Astrocyte (in vitro differentiated cells and primary cell): ENCODE data around the gene PRR5L. TPM values are rescaled to one million over a fixed set of nuclear protein-coding genes. Genes with fewer than 3 reads are reported as not detected.

ENCODE experiments used
- DNase-seq: peaks from one replicate; pipeline ENCODE4 v3.0.0-alpha.2; 2010; ENCODE audit warnings: low read depth
- FAIRE-seq: peaks from 2 replicates; lab custom pipeline; 2011; peaks lifted over from hg19 to GRCh38; lab: Jason Lieb, UNC
- H2AFZ ChIP-seq: 2 replicates; pipeline ENCODE4 v1.6.0; 2012; ENCODE audit warnings: low read depth, low read length, inconsistent platforms
- H3K27ac ChIP-seq: 2 replicates; pipeline ENCODE4 v1.5.1; 2011; ENCODE audit warnings: low read depth, low read length, inconsistent platforms
- H3K27me3 ChIP-seq: 2 replicates; pipeline ENCODE4 v1.6.0; 2011; ENCODE audit warnings: low read length, inconsistent platforms; ENCODE audit not compliant: insufficient read depth
- H3K36me3 ChIP-seq: 2 replicates; pipeline ENCODE4 v1.5.1; 2011; ENCODE audit warnings: low read length, inconsistent platforms; ENCODE audit not compliant: insufficient read depth
- H3K4me1 ChIP-seq: 2 replicates; pipeline ENCODE4 v1.5.1; 2011; ENCODE audit warnings: low read length, inconsistent platforms; ENCODE audit not compliant: insufficient read depth
- H3K4me2 ChIP-seq: 2 replicates; pipeline ENCODE4 v1.6.0; 2012; ENCODE audit warnings: low read length, inconsistent platforms
- H3K4me3 ChIP-seq: 2 replicates; pipeline ENCODE4 v1.5.1; 2011; ENCODE audit warnings: low read depth, mild to moderate bottlenecking, low read length, inconsistent platforms; ENCODE audit not compliant: insufficient read depth
- H3K79me2 ChIP-seq: 2 replicates; pipeline ENCODE4 v1.6.0; 2012; ENCODE audit warnings: mild to moderate bottlenecking, low read length, inconsistent platforms; ENCODE audit not compliant: insufficient read depth
- H3K9ac ChIP-seq: 2 replicates; pipeline ENCODE4 v1.6.0; 2012; ENCODE audit warnings: mild to moderate bottlenecking, low read length, inconsistent platforms
- H3K9me3 ChIP-seq: 2 replicates; pipeline ENCODE4 v1.5.1; 2012; ENCODE audit warnings: low read depth, mild to moderate bottlenecking, low read length, inconsistent platforms; ENCODE audit not compliant: insufficient read depth
- H4K20me1 ChIP-seq: 2 replicates; pipeline ENCODE4 v1.6.0; 2012; ENCODE audit warnings: low read length, inconsistent platforms; ENCODE audit not compliant: insufficient read depth
- H3K27ac Mint-ChIP-seq: one replicate; pipeline ENCODE4 v1.8.0; 2021; ENCODE audit warnings: mild to moderate bottlenecking, mixed read lengths; ENCODE audit not compliant: unreplicated experiment
- H3K27me3 Mint-ChIP-seq: one replicate; pipeline ENCODE4 v1.8.0; 2021; ENCODE audit warnings: low read depth, mixed read lengths; ENCODE audit not compliant: unreplicated experiment
- H3K36me3 Mint-ChIP-seq: one replicate; pipeline ENCODE4 v1.8.0; 2021; ENCODE audit warnings: low read depth, mixed read lengths; ENCODE audit not compliant: unreplicated experiment
- H3K4me1 Mint-ChIP-seq: one replicate; pipeline ENCODE4 v1.8.0; 2021; ENCODE audit warnings: low read depth, mixed read lengths; ENCODE audit not compliant: unreplicated experiment
- H3K4me3 Mint-ChIP-seq: one replicate; pipeline ENCODE4 v1.8.0; 2021; ENCODE audit warnings: mild to moderate bottlenecking, moderate library complexity, mixed read lengths; ENCODE audit not compliant: unreplicated experiment
- H3K9me3 Mint-ChIP-seq: one replicate; pipeline ENCODE4 v1.8.0; 2021; ENCODE audit warnings: mild to moderate bottlenecking, mixed read lengths; ENCODE audit not compliant: unreplicated experiment
- CTCF ChIP-seq: IDR thresholded peaks from 2 replicates; pipeline ENCODE4 v1.5.1; 2011; ENCODE audit warnings: low read depth, mild to moderate bottlenecking, inconsistent platforms, low read length, moderate library complexity; ENCODE audit not compliant: insufficient read depth
- EZH2 ChIP-seq: IDR thresholded peaks from 2 replicates; pipeline ENCODE4 v1.6.1; 2012; ENCODE audit warnings: mild to moderate bottlenecking, low read length, inconsistent platforms; ENCODE audit not compliant: insufficient read depth
- total RNA-seq: library from RNA; stranded (reverse); gene quantifications from 2 replicates; pipeline ENCODE4 v1.2.1, GENCODE V29; 2021

PRR5L gene
- total RNA-seq, 1 donor from 2014 or later: 55.6 TPM

GRCh38 chr11:36380296-36381014 lies 84.4 kb downstream of the PRR5L start:
- Histone ChIP-seq H3K4me1 (peaks cover 9% of the 10 kb centered on the region), H2AFZ (no peak overlapping the region), H4K20me1 (peaks cover 24% of the 10 kb centered on the region), H3K9me3 (no peaks in the 10 kb centered on the region), H3K27me3 (no peaks in the 10 kb centered on the region), H3K9ac (no peak overlapping the region), H3K4me2 (no peak overlapping the region), H3K4me3 (no peak overlapping the region), H3K79me2 (peaks cover 42% of the 10 kb centered on the region), H3K27ac (no peak overlapping the region), H3K36me3 (peaks cover 11% of the 10 kb centered on the region)
- DNase-seq: no peak
- Mint-ChIP-seq H3K4me3 (peak overlapping the region; percentile 91), H3K9me3 (no peaks in the 10 kb centered on the region), H3K27me3 (no peaks in the 10 kb centered on the region), H3K27ac (no peak overlapping the region), H3K36me3 (peaks cover 30% of the 10 kb centered on the region), H3K4me1 (peaks cover 24% of the 10 kb centered on the region)
- TF ChIP-seq CTCF: no peak
- no peak for TF ChIP-seq EZH2
- FAIRE-seq: no peak

- FAIRE-seq: no peak
- TF ChIP-seq CTCF (no peak), EZH2 (no peak)
- H4K20me1 ChIP-seq: peaks cover 30% of the 10 kb centered on the region
- H3K4me2 ChIP-seq: no peak overlapping the region
- Mint-ChIP-seq H3K27me3 (no peaks in the 10 kb centered on the region), H3K4me1 (peaks cover 23% of the 10 kb centered on the region), H3K27ac (no peak overlapping the region), H3K36me3 (peaks cover 35% of the 10 kb centered on the region), H3K4me3 (no peak overlapping the region), H3K9me3 (no peaks in the 10 kb centered on the region)
- no peak overlapping the region for H2AFZ ChIP-seq
- H3K36me3 ChIP-seq: peaks cover 11% of the 10 kb centered on the region
- peaks cover 12% of the 10 kb centered on the region for H3K4me1 ChIP-seq
- H3K27me3 ChIP-seq: no peaks in the 10 kb centered on the region
- H3K27ac ChIP-seq: no peak overlapping the region
- H3K9me3 ChIP-seq: no peaks in the 10 kb centered on the region
- H3K4me3 ChIP-seq: no peak overlapping the region
- H3K79me2 ChIP-seq: peaks cover 47% of the 10 kb centered on the region
- no peak for DNase-seq
- H3K9ac ChIP-seq: no peak overlapping the region
Measured at GRCh38 chr11:36381015-36381360, 84.9 kb downstream of the PRR5L start.

GRCh38 chr11:36383195-36383594 lies 87.1 kb downstream of the PRR5L start:
- Histone ChIP-seq H3K4me1 (peaks cover 7% of the 10 kb centered on the region), H3K79me2 (peaks cover 47% of the 10 kb centered on the region), H3K36me3 (peaks cover 13% of the 10 kb centered on the region), H3K9ac (no peak overlapping the region), H2AFZ (no peak overlapping the region), H3K27me3 (no peaks in the 10 kb centered on the region), H3K27ac (no peak overlapping the region), H3K4me2 (no peak overlapping the region), H4K20me1 (peaks cover 35% of the 10 kb centered on the region), H3K4me3 (no peak overlapping the region), H3K9me3 (no peaks in the 10 kb centered on the region)
- Mint-ChIP-seq H3K27ac (no peak overlapping the region), H3K36me3 (peaks cover 45% of the 10 kb centered on the region), H3K4me3 (no peak overlapping the region), H3K27me3 (no peaks in the 10 kb centered on the region), H3K4me1 (peaks cover 26% of the 10 kb centered on the region), H3K9me3 (no peaks in the 10 kb centered on the region)
- no peak for TF ChIP-seq EZH2
- no peak for DNase-seq
- FAIRE-seq: no peak
